Psoas muscle (tissue), 8 donors: Measurements from ENCODE around the gene SSTR4. TPM values are rescaled to one million over a fixed set of nuclear protein-coding genes. Genes with fewer than 3 reads are reported as not detected.
A peak's percentile ranks its signal among the peaks of the same experiment; 100 is the strongest.

Experiments
- ATAC-seq, 4 donors: fragments of 200-7000 bp; cut with Tn5 transposase; one replicate each; pipeline ENCODE4 v1.9.1; 2020; ENCODE audit warnings: moderate library complexity in 3 of 4, mild to moderate bottlenecking in 2 of 4
- DNase-seq, 2 donors: peaks; one replicate each; pipeline ENCODE4 v3.0.0-alpha.2; 2020
- H3K27ac ChIP-seq: fragments of 200-600 bp; one replicate; pipeline ENCODE4 v1.8.0; 2022
- H3K27me3 ChIP-seq, 3 donors: fragments of 200-600 bp in 1 of 3; one replicate each; pipeline versions ENCODE4 v1.6.1 to v1.8.0; 2013 to 2022; ENCODE audit warnings: low read length in 2 of 3, mild to moderate bottlenecking in 2 of 3, moderate library complexity in 1 of 3; ENCODE audit not compliant: insufficient read depth in 3 of 3
- H3K36me3 ChIP-seq, 2 donors: fragments of 200-600 bp in 1 of 2; one replicate each; pipeline versions ENCODE4 v1.6.1 to v1.8.0; 2013 to 2022; ENCODE audit warnings: low read depth in 1 of 2, mild to moderate bottlenecking in 1 of 2, moderate library complexity in 1 of 2; ENCODE audit not compliant: insufficient read depth in 1 of 2
- H3K4me1 ChIP-seq: fragments of 200-600 bp; one replicate; pipeline ENCODE4 v1.8.0; 2022
- H3K4me3 ChIP-seq: fragments of 200-600 bp; one replicate; pipeline ENCODE4 v1.8.0; 2022; ENCODE audit warnings: mild to moderate bottlenecking
- H3K9me3 ChIP-seq: fragments of 200-600 bp; one replicate; pipeline ENCODE4 v1.8.0; 2022
- WGBS, 3 donors: extraction: QIAGEN DNeasy Blood & Tissue Kit; methylation state at CpG; one replicate each; pipeline versions ENCODE4 v1.1.6 to v1.1.7; 2013; 5-methylcytosine and 5-hydroxymethylcytosine counted together
- intact Hi-C, 2 donors: fragments of 100-400 bp; cut with DNase I; formaldehyde crosslinking; loops; one replicate each; pipeline versions ENCODE4 v1.11.0 to v1.14.2; 2022
- polyA plus RNA-seq, 3 donors: library from polyadenylated mRNA; stranded (reverse); fragments of 200-250 nt; gene quantifications; one replicate each; pipeline ENCODE4 v1.2.3, GENCODE V29; 2013
- total RNA-seq, 4 donors: library from RNA; stranded (reverse); fragmentation: NEBNext Ultra II Directional in 2 of 4; extraction: Animal tissue kit (Norgen Biotek cat#: 25700) in 2 of 4; gene quantifications; one replicate each; pipeline versions ENCODE4 v1.2.1 to v1.2.4, GENCODE V29; 2021 to 2023
- TF ChIP-seq, protein P1 (sequence below): fragments of 200-600 bp; IDR thresholded peaks from one replicate; pipeline ENCODE4 v1.8.0; 2022; ENCODE audit warnings: antibody characterized with exemption
- donor health status: healthy with polysubstance abuse.
- donor health status: DM: no; HTN: no; CAD: no; lungs with moderate emphysema.
- donor health status: Bipolar disorder and iron deficiency.
- donor health status: healthy.
- donor health status: DM: yes; HTN: yes; CAD: no.
- donor health status: DM: no; HTN: no; CAD: no.
- donor health status: DM: no; HTN: no; CAD: no.
- donor health status: DM: yes; HTN: yes; CAD: no.

SSTR4 gene
- total and polyA plus RNA-seq, 7 donors, result not detected

DNA sequence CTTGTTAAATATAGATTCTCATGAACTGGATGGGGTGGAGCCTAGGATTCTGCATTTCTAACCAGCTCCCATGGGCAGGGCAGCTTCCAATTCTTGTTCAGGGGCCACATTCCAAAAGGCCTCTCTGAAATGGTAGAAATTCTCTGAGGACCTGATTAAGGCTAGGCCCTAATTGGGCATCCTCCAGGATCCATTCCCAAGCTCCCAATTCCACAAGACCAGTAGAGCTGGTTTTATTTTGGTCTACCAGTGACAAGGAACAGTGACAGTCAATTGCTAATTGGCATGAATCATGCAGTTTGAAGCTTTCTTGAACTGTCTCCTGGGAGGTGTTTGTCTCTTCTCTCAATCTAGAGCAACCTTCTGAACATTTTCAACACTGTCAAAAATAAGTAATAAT lies 11.3 kb downstream of the SSTR4 start:
- Histone ChIP-seq H3K27ac (peak overlapping the region; percentile 36), H3K4me1 (peaks cover 18% of the 10 kb centered on the region), H3K4me3 (peak overlapping the region; percentile 75), H3K27me3 (no peaks in the 10 kb centered on the region), H3K9me3 (no peaks in the 10 kb centered on the region), H3K36me3 (no peaks in the 10 kb centered on the region)
- intact Hi-C loops, result loop anchor here (2.0 to 10.0 kb wide), 7 partner anchors 158 to 356 kb away; partner anchors contain the start of gene NXT1 (in 1 of the 2)
- ATAC-seq (no peak), DNase-seq (no peak)
- TF ChIP-seq, protein P1, sequence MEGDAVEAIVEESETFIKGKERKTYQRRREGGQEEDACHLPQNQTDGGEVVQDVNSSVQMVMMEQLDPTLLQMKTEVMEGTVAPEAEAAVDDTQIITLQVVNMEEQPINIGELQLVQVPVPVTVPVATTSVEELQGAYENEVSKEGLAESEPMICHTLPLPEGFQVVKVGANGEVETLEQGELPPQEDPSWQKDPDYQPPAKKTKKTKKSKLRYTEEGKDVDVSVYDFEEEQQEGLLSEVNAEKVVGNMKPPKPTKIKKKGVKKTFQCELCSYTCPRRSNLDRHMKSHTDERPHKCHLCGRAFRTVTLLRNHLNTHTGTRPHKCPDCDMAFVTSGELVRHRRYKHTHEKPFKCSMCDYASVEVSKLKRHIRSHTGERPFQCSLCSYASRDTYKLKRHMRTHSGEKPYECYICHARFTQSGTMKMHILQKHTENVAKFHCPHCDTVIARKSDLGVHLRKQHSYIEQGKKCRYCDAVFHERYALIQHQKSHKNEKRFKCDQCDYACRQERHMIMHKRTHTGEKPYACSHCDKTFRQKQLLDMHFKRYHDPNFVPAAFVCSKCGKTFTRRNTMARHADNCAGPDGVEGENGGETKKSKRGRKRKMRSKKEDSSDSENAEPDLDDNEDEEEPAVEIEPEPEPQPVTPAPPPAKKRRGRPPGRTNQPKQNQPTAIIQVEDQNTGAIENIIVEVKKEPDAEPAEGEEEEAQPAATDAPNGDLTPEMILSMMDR, result no peak

DNA sequence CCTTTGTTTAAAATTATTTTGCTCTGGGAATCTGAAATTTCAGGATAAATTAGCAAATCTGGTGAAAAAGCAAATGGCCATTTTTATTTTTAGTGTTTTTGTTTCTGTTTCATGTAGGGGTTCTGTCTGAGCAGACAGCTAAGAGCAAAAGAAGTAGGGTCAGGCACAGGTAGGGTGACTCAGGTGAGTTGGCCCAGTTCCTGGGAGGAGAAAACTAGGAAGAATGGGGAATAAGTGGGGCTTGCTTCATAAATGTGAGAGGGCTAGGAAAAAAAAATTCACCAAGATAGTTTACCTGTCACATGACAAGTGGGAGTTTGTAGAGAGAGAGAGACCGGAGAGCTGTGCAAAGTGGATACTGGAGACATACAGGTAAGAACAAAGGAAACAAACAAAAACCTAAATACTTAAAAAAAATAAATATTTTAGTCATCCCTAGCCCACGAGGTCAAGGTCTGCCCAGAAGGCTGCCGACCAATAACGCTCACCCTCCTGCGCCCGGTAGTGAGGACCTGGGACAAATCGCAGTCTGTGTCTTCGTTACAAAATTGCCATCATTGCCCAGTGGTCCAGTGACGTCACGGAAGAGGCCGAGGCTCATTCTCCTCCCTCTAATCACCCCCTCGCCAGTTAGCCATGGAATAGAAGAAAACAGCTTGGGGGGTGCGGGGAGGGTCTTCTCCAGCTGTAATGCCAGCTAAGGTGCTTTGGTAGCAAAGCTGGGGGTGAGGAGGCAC lies 12.1 kb downstream of the SSTR4 start:
- Histone ChIP-seq H3K36me3 (no peaks in the 10 kb centered on the region), H3K4me3 (peak overlapping the region; percentile 75), H3K4me1 (peaks cover 18% of the 10 kb centered on the region), H3K27me3 (no peaks in the 10 kb centered on the region), H3K27ac (peak overlapping the region; percentile 97), H3K9me3 (no peaks in the 10 kb centered on the region)
- ATAC-seq (no peak), DNase-seq (no peak)
- intact Hi-C loops, result loop anchor here (2.0 to 10.0 kb wide), 7 partner anchors 158 to 356 kb away; partner anchors contain the start of gene NXT1 (in 1 of the 2)
- WGBS, 3 donors, result 45 to 67% (median 53%) methylated on average over 13 of the region's 13 CpGs
- TF ChIP-seq, protein P1, result no peak

DNA sequence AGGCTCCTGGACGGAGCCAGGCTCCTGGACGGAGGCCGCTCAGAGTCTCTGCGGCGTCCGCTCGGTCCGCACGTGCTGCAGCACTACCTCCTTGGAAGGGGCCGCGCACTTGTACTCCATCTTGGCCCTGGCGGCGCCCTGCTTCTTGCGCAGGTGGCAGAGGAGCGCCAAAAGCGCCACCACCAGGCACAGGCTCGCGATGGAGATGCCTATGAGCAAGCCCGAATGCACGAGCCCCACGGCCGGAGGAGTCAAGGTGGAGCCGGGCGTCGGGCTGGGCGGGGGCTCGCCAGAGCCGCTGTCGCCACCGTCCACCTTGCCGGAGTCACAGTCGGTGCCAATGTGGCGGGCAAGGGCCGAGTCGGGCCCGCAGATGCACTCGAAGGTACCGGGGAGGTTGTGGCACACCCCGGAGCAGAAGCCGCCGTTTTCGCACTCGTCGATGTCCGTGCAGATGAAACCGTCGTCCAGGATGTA lies 12.7 kb downstream of the SSTR4 start:
- 14 to 30% (median 16%) methylated on average over 42 to 47 of the region's 47 CpGs for WGBS, 3 donors
- intact Hi-C loops, result loop anchor here (2.0 to 10.0 kb wide), 8 partner anchors 131 to 357 kb away; partner anchors contain the start of gene NXT1 (in 1 of the 2)
- Histone ChIP-seq H3K4me1 (peaks cover 18% of the 10 kb centered on the region), H3K9me3 (no peaks in the 10 kb centered on the region), H3K27ac (peak overlapping the region; percentile 97), H3K27me3 (no peaks in the 10 kb centered on the region), H3K36me3 (no peaks in the 10 kb centered on the region), H3K4me3 (peak overlapping the region; percentile 75)
- peak; percentile 39 to 72 for DNase-seq
- TF ChIP-seq, protein P1, result no peak
- ATAC-seq, result peak in 1 of 4 donors; percentile 4

DNA sequence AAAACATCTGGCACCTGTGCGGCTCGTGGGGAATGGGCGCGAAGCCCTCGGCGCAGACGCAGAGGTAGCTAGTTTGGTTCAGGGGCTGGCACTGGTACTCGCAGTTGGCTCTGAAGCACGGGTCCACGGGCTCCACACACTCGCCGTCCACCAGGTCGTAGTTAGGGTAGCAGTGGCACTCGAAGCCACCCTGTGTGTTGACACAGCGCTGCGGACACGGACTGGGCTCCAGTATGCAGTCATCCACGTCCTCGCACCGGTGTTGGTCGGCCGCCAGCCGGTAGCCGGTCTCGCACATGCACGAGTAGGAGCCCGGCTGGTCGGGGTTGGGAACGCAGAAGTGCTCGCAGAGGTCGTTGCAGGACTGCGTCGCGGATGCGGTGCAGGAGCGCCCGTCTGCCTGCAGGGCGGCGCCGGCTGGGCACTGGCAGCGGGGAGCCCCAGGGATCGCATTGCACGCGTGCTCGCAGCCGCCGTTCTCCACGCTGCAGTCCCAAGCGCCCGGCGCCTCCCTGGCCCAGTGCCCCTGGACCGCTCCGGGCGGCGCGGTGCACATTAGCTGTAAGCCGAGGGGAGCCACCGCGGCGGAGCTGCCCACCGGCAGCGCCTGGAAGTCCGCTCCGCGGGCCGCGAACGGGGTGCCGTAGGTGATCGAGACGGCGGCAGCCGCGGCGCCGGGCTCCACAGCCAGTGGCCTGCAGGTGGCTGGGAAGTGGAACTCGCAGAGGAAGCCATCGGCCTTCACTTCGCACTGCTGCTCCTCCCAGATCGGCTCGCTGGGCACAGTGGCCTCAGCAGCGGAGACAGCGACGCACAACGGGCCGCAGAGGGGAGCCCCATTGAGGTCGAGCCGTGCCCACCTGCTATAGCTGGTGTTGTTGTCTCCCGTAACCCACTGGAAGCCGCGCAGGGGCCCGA lies 13.4 kb downstream of the SSTR4 start:
- DNase-seq (peak; percentile 79 to 91), ATAC-seq (peak; percentile 54 to 66 (median 64))
- no peaks in the 10 kb centered on the region for H3K27me3 ChIP-seq
- intact Hi-C loops, result loop anchor here (2.0 to 10.0 kb wide), 7 partner anchors 130 to 354 kb away; partner anchors contain the start of gene NXT1 (in 1 of the 2)
- H3K36me3 ChIP-seq, result no peaks in the 10 kb centered on the region
- TF ChIP-seq, protein P1, result peak; percentile 70
- WGBS, 3 donors, result 1% methylated on average over 74 to 92 of the region's 92 CpGs
- peak overlapping the region; percentile 97 for H3K27ac ChIP-seq
- peaks cover 18% of the 10 kb centered on the region for H3K4me1 ChIP-seq
- H3K9me3 ChIP-seq, result no peaks in the 10 kb centered on the region
- peak overlapping the region; percentile 75 for H3K4me3 ChIP-seq
